OCI-LY7 (cell line): ENCODE data around the gene HSF2BP. TPM values are rescaled to one million over a fixed set of nuclear protein-coding genes. Genes with fewer than 3 reads are reported as not detected.
"Not testable (repeated sequence)": the region's sequence is repeated elsewhere in the genome, so short reads cannot be mapped to it uniquely, and the experiment has no call there.

Experiments
- BruUV-seq: library from RNA; stranded (reverse); fragments of 400-500 nt; replicated peaks from 2 replicates; lab custom pipeline; 2021; lab: Mats Ljungman, UMichigan
- CTCF ChIA-PET: fragments of 300-600 bp; sonication (Branson Sonifier 250); formaldehyde crosslinking; loops from one replicate; lab custom pipeline; 2022; ENCODE audit warnings: antibody characterized with exemption; ENCODE audit not compliant: unreplicated experiment; lab: Charles Lee
- POLR2A ChIA-PET: fragments of 300-600 bp; sonication (Branson Sonifier 250); formaldehyde crosslinking; loops from one replicate; lab custom pipeline; 2022; ENCODE audit warnings: antibody characterized with exemption; lab: Charles Lee
- DNase-seq: peaks from one replicate; pipeline ENCODE4 v3.0.0-alpha.2; 2015; ENCODE audit warnings: low spot score
- H2AFZ ChIP-seq: fragments of 200-600 bp; sonication (generic), shearing (Covaris generic); 2 replicates; pipeline ENCODE4 v1.6.1; 2014; ENCODE audit warnings: mild to moderate bottlenecking, antibody characterized with exemption, low read length, moderate library complexity
- H3K27ac ChIP-seq: fragments of 200-600 bp; sonication (generic); 2 replicates; pipeline ENCODE4 v1.5.1; 2014; ENCODE audit warnings: mixed run types, low read depth, mild to moderate bottlenecking, moderate library complexity, low read length, inconsistent platforms; ENCODE audit not compliant: poor library complexity, severe bottlenecking
- H3K36me3 ChIP-seq: fragments of 200-600 bp; sonication (generic); 2 replicates; pipeline ENCODE4 v1.6.1; 2014; ENCODE audit warnings: mild to moderate bottlenecking, antibody characterized with exemption, low read length, moderate library complexity, mixed read lengths; ENCODE audit not compliant: insufficient read depth
- H3K4me1 ChIP-seq: fragments of 200-600 bp; sonication (generic); 2 replicates; pipeline ENCODE4 v1.5.1; 2014; ENCODE audit warnings: mild to moderate bottlenecking, low read length; ENCODE audit not compliant: insufficient read depth, poor library complexity, severe bottlenecking
- H3K4me2 ChIP-seq: fragments of 200-600 bp; sonication (generic); 2 replicates; pipeline ENCODE4 v1.6.1; 2014; ENCODE audit warnings: mild to moderate bottlenecking, low read length
- H3K4me3 ChIP-seq: fragments of 200-600 bp; sonication (generic); 2 replicates; pipeline ENCODE4 v1.5.1; 2014; ENCODE audit warnings: mild to moderate bottlenecking, low read depth, low read length; ENCODE audit not compliant: poor library complexity, severe bottlenecking
- H3K79me2 ChIP-seq: fragments of 200-600 bp; sonication (generic); 2 replicates; pipeline ENCODE4 v1.6.1; 2016; ENCODE audit warnings: low read depth, mild to moderate bottlenecking, low read length, moderate library complexity, mixed read lengths; ENCODE audit not compliant: insufficient read depth
- H3K9me2 ChIP-seq: fragments of 200-600 bp; sonication (generic); 2 replicates; pipeline ENCODE4 v1.6.1; 2016; ENCODE audit warnings: mild to moderate bottlenecking, low read length, mixed read lengths; ENCODE audit not compliant: insufficient read depth
- H3K9me3 ChIP-seq: fragments of 200-600 bp; sonication (generic); 2 replicates; pipeline ENCODE4 v1.6.1; 2014; ENCODE audit warnings: mild to moderate bottlenecking, mixed run types, low read length, mixed read lengths
- H4K20me1 ChIP-seq: fragments of 200-600 bp; sonication (generic); 2 replicates; pipeline ENCODE4 v1.6.1; 2014; ENCODE audit warnings: mild to moderate bottlenecking, antibody characterized with exemption, low read length, moderate library complexity, mixed read lengths; ENCODE audit not compliant: insufficient read depth
- CTCF ChIP-seq: fragments of 200-600 bp; sonication (generic); conservative IDR thresholded peaks from 2 replicates; pipeline ENCODE4 v1.5.1; 2014; ENCODE audit warnings: mild to moderate bottlenecking, antibody characterized with exemption, low read length, moderate library complexity, mixed read lengths
- EZH2phosphoT487 ChIP-seq: fragments of 200-600 bp; sonication (generic); IDR thresholded peaks from 2 replicates; pipeline ENCODE4 v1.6.1; 2018; ENCODE audit warnings: low read depth, borderline replicate concordance, mild to moderate bottlenecking, mixed run types, antibody characterized with exemption, low read length, moderate library complexity, mixed read lengths
- intact Hi-C: fragments of 100-400 bp; cut with micrococcal nuclease; formaldehyde crosslinking; loops from one replicate; pipeline ENCODE4 v1.10.0; 2022; ENCODE audit not compliant: unreplicated experiment
- total RNA-seq, 2 experiments: library from RNA; depleted of rRNA in 1 of 2; stranded (reverse); fragments of >200 nt in 1 of 2; shearing (Covaris generic) in 1 of 2; gene quantifications; 2 replicates each; pipeline ENCODE4 v1.2.3, GENCODE V29; 2014 to 2022

Gene HSF2BP
- total RNA-seq, 2 experiments from 2014 or later, result 3.5 to 5.1 TPM

GRCh38 chr21:43653626-43654025, 5.7 kb downstream of the HSF2BP start:
- Histone ChIP-seq H3K79me2 (no peaks in the 10 kb centered on the region), H3K4me2 (no peak overlapping the region), H3K4me3 (no peak overlapping the region), H3K4me1 (peaks cover under 1% of the 10 kb centered on the region), H3K36me3 (no peaks in the 10 kb centered on the region), H3K27ac (no peak overlapping the region), H3K9me3 (no peaks in the 10 kb centered on the region), H4K20me1 (no peaks in the 10 kb centered on the region), H3K9me2 (no peaks in the 10 kb centered on the region), H2AFZ (no peak overlapping the region)
- no TSS peak for BruUV-seq
- TF ChIP-seq EZH2phosphoT487, result no peak
- TF ChIP-seq CTCF, result no peak
- intact Hi-C loops, result loop anchor here (10.0 kb wide), 1 partner anchor 999 kb away; the partner anchor contains the start of gene PDE9A
- POLR2A ChIA-PET, result no interaction called here
- CTCF ChIA-PET, result no interaction called here
- DNase-seq, result no peak

- H3K27ac ChIP-seq, result no peak overlapping the region
- no peaks in the 10 kb centered on the region for H3K9me2 ChIP-seq
- POLR2A ChIA-PET, result interaction anchor here (0.7 kb wide), 1 partner anchor 391 kb away, joined by 3 read pairs; no protein-coding TSS in a partner anchor
- no TSS peak for BruUV-seq
- H2AFZ ChIP-seq, result no peak overlapping the region
- H3K9me3 ChIP-seq, result no peaks in the 10 kb centered on the region
- DNase-seq, result no peak
- TF ChIP-seq EZH2phosphoT487 (no peak), CTCF (no peak)
- H3K4me2 ChIP-seq, result no peak overlapping the region
- CTCF ChIA-PET, result no interaction called here
- no peaks in the 10 kb centered on the region for H3K36me3 ChIP-seq
- H3K4me3 ChIP-seq, result no peak overlapping the region
- intact Hi-C loops, result loop anchor here (10.0 kb wide), 1 partner anchor 998 kb away; the partner anchor contains the start of gene PDE9A
- no peaks in the 10 kb centered on the region for H4K20me1 ChIP-seq
- no peaks in the 10 kb centered on the region for H3K4me1 ChIP-seq
- no peaks in the 10 kb centered on the region for H3K79me2 ChIP-seq
Measured at GRCh38 chr21:43652616-43653015, 6.7 kb downstream of the HSF2BP start.

- H3K4me2 ChIP-seq, H3K27ac ChIP-seq, H2AFZ ChIP-seq, DNase-seq, CTCF ChIA-PET, BruUV-seq, POLR2A ChIA-PET, H3K4me3 ChIP-seq, H3K9me2 ChIP-seq, H3K36me3 ChIP-seq, H3K79me2 ChIP-seq, H3K9me3 ChIP-seq, H3K4me1 ChIP-seq, H4K20me1 ChIP-seq: not testable (repeated sequence)
- intact Hi-C loops, result loop anchor here (10.0 kb wide), 1 partner anchor 997 kb away; the partner anchor contains the start of gene PDE9A
Measured at GRCh38 chr21:43651926-43652325, 7.4 kb downstream of the HSF2BP start.
